ENCODE data around the gene ALK.

The ALK gene

DNA sequence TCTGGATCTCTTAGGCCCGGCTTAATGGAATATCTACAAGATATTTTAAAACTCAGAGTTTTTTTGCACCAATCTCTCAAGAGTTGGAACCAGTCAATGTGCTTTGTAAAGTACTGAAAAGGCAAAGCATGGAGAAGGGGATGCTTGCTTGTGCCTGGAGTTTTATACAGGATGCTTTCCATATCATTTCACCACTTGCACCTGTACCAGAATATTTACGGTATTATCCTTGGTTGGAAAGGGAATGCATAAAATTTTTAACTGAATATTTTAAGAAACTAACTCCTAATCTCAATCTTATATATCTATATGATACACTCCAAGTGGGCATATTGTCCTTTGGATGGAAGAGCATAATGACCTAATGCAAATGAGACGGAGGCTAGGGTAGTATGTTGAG, 487.5 kb downstream of the ALK start:
- DNase-seq, result no peak

GRCh38 chr2:29433128-29433527, 488.3 kb downstream of the ALK start:
- DNase-seq, result no peak

- no peak for DNase-seq
These were observed 489.9 kb downstream of the ALK start for GRCh38 chr2:29431485-29431884.

- no peak for DNase-seq
These were observed 490.8 kb downstream of the ALK start for GRCh38 chr2:29430382-29431112.

GRCh38 chr2:29426354-29426753, 495.0 kb downstream of the ALK start:
- DNase-seq, result no peak

DNA sequence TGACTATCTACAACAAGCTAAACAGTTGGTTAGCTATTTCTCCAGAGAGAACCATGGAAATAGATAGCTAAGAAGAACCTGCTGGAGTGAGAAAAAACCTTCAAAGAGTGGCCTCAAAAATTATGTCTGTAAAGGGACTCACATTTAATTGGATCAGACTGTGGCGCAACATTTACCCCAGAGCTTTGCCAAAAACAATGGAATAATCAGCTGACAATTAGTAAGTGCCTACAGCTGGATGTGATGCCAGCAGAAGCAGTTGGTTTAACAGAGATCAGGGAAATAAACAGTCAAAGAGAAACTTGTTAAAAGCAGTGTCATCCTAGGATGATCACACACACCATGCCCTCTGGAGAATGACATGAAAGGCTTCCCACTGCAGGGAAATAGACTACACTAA, 495.5 kb downstream of the ALK start:
- no peak for DNase-seq

- no peak for DNase-seq
These were observed 498.2 kb downstream of the ALK start for GRCh38 chr2:29423061-29423666.

DNA sequence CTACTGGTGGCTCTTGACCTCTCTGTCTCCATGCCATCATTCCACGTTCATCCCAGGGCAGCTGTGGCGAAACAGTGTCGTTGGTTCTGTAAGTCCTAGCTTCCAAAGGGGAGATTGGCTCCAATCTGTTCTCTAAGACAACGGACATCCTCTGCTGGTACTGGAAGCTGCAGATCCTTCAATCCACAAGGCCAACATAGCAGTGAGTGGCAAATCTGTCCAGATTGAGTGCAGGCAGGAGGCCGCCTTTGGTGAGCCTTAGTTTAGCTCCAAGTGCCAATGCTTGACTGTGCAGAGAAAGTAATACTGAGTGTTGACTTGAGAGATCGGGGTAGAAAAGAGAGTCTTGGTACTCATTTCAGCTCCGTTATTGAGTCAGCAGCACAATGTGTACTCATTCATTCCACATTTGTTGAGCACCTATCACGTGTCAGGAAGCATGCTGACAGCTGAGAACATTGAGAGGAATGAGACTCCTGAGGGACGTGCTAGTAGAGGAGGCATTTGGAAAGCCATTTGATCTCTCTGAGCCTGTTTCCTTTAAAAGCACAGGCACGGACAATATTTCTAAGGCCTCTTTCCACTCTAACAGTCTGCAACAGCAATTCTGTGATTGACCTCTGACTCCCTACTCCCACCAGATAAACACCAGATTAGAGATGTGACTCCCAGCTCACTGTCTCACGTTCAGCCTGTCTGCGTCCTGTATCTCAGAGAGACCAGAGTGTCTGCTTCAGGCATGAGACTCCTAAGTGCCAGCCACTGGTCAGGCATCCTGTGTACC, 500.2 kb downstream of the ALK start:
- DNase-seq, result no peak

- no peak for DNase-seq
These were observed 500.9 kb downstream of the ALK start for GRCh38 chr2:29420464-29420863.

DNA sequence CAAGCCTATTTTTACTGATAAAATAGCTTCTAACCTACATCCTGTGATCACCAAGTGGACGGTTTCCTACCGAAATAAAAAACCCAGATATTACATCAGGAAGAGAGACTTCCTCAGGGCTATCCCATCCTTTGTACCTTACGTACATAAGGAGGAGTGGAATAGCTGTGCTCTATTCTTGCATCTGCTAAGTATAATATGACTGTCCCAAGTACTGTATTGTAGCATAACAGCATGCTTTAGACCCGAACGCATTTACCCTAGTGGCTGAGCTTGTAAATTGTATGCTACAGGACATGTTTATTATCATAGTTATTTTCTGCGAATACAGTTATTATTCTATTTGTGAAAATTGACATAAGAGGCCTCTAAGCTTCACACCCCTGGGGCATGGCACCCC, 503.8 kb downstream of the ALK start:
- DNase-seq, result no peak

GRCh38 chr2:29412197-29412925, 509.0 kb downstream of the ALK start:
- DNase-seq, result no peak

DNA sequence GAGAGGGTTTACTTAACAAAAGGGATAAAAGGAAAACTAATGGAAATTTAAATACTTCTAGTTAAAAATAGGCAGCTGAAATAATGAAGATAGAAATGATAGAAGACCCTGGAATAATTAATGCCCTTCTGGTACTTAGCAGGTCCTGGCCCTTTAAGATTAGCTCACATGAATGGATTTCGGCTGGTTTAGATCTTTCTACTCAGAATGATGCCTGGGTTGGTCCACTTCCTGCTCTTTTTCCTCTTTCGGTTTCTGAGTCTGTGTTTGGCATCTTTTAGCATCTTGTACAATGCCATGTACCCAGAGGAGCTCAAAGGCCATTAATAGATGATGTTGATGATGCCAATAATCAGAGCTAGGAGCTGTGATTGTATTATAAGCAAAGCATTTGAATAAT, 515.7 kb downstream of the ALK start:
- DNase-seq, result no peak

DNA sequence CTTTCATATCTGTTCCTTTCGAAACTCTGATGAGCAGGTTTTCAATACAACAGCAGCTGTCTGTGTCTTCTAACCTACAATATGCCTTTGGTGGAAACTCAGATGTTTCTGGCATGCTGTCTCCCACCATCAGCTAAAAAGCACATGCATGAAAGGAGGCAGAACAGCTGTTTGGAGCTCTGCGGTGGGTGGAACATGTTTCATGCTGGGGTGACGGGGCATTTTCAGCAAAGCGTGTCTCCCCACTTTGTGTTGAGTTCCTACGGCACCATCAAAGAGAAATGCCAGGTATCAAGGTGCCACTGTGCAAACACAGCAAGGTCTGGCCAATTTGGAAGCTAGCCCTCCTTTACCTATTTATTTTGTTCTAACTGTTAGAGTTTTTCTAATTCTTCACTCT, 516.1 kb downstream of the ALK start:
- DNase-seq, result no peak

- no peak for DNase-seq
These were observed 519.4 kb downstream of the ALK start for GRCh38 chr2:29401994-29402393.

DNA sequence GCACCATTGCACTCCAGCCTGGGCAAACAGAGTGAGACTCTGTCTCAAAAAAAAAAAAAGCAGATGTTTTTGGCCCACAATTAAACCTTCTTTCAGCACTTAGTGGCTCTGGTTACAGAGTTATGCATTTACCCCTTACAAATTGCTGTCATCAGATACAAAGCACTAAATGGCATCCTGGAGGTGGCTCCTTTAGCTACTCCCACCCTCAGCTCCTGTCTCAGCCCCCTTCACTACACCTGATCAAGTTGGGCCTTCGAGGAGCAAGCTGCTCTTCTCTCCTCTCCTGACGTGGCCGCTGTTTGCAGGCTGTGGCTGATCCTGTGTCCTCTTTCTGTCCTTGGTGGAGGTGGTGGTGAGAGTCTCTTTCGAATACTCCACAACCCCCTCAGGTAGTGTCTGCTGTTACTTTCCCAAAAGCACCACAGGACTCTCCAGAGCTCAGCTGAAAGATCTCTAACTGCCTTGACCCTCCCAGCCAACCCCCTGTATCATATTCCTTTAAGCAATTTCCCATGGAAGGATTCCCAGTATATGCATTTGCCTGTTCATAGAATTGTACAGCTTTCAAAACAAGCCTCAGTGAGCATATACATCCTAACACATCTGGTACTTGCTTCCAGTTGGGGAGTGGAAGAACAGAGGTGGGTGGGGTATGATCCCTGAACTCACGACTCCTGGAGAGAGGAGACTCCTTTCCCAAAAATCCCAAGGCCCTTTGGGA, 520.3 kb downstream of the ALK start:
- DNase-seq, result no peak

DNA sequence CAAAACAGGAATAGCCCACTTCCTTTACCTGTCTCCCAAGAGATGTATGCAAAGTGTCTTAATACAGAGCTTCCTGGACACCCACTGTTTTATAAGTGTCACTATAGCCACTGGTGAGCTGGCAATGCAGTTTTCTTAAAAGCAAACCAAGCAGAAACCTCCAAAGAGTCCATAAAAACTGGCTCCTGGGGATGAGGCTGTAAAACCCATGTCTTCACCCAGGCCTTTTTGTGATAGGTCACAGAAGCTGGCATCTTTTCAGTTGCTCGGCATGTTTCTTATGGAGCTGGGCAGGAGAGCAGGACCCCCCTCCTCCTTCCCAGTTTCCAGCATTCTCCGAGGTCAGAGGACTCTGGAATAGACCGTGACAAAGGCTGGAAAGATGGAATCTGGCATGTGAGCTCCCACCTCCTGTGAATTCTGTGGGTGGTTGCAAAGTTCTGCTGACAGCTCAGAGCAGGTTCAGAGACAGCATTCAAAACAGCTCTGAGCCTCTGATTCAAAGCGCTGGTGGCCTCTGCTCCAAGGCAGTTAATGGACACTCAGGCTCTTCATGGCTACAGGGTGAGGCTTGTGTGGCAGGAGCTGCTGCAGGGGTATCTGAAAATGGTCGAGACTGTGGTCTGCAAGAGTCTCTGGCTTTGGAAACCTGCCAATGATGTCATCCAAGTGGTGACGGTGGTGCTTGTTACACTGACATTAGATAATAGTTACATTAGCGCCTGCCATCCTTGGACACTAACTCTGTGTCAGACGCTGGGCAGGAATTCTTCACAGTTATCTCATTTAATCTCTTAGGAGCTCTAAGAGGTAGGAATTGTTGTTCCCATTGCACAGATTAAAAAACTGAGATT, 522.8 kb downstream of the ALK start:
- no peak for DNase-seq

DNA sequence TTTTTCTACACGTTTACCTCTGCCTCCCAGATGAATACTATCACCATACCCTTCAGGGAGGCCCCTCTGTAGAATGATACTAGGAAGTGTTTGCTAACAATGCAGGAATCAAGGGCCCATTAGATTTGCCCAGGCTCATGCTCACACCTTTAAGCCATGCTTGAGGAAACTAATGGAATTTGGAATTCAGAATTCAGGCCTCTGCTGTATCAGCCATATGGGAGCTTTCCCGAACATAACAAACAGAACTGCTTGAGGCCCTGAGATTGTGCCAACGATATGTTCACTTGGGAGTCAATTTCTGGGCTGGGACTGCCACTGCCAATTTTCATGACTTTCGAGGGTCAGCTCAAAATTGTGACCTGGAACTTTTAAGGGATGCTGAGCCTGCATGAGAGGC, 523.7 kb downstream of the ALK start:
- DNase-seq, result no peak

GRCh38 chr2:29397039-29397438, 524.3 kb downstream of the ALK start:
- DNase-seq, result no peak

- no peak for DNase-seq
These were observed 526.4 kb downstream of the ALK start for GRCh38 chr2:29394981-29395350.

GRCh38 chr2:29394311-29394980, 526.9 kb downstream of the ALK start:
- DNase-seq, result no peak

DNA sequence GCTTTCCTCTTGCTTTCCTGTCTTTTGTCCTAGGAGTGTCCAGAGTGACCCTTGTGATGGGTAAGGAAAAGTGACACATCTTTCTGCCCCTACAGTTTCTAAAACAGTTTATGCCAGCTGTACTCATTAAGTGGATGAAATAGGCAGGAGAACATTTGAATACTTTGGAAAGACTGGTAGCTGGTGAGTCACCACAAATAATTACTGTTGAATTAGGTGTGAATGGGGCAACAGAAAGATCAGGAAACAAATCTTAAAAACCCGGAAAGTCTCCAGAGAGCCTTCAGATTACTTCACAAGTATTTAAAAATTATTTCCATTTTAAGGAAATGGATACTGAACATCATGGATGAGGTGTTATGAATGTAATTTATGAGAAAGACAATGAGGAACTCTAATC, 527.7 kb downstream of the ALK start:
- DNase-seq, result no peak

Measured in effector CD4-positive, alpha-beta T cell (primary cell).